WTC11 (cell line): ENCODE results near the gene WDFY4.

Experiments
- CDX4 ChIP-seq: fragments of 250-450 bp; sonication (Bioruptor Pico); IDR thresholded peaks from 2 replicates; pipeline ENCODE4 v1.9.0; 2021; ENCODE audit warnings: moderate library complexity, mild to moderate bottlenecking, inconsistent platforms, borderline replicate concordance
- CREB1 ChIP-seq: sonication (generic); formaldehyde crosslinking; IDR thresholded peaks from 2 replicates; pipeline ENCODE4 v1.8.0; 2023; ENCODE audit warnings: mild to moderate bottlenecking, missing genetic modification reagents
- CTCF ChIP-seq: fragments of 200-600 bp; IDR thresholded peaks from 2 replicates; pipeline ENCODE4 v1.8.0; 2022; ENCODE audit warnings: antibody characterized with exemption
- E2F1 ChIP-seq: sonication (generic); formaldehyde crosslinking; IDR thresholded peaks from 2 replicates; pipeline ENCODE4 v1.8.0; 2022; ENCODE audit warnings: mild to moderate bottlenecking, missing genetic modification reagents
- ELF4 ChIP-seq: sonication (generic); formaldehyde crosslinking; IDR thresholded peaks from 2 replicates; pipeline ENCODE4 v1.8.1; 2022; ENCODE audit warnings: low read depth, mild to moderate bottlenecking, moderate library complexity, missing genetic modification reagents
- EMX1 ChIP-seq: fragments of 250-450 bp; sonication (Bioruptor Pico); IDR thresholded peaks from 2 replicates; pipeline ENCODE4 v1.8.0; 2021; ENCODE audit warnings: mild to moderate bottlenecking
- ESRRA ChIP-seq: sonication (generic); formaldehyde crosslinking; IDR thresholded peaks from 2 replicates; pipeline ENCODE4 v1.8.1; 2022; ENCODE audit warnings: mild to moderate bottlenecking, missing genetic modification reagents, borderline replicate concordance
- FOXP1 ChIP-seq: sonication (generic); formaldehyde crosslinking; IDR thresholded peaks from 2 replicates; pipeline ENCODE4 v1.8.0; 2022; ENCODE audit warnings: missing genetic modification reagents, mild to moderate bottlenecking, moderate library complexity, borderline replicate concordance
- GTF2I ChIP-seq: fragments of 250-450 bp; sonication (Bioruptor Pico); conservative IDR thresholded peaks from 2 replicates; pipeline ENCODE4 v1.4.0; 2021; ENCODE audit warnings: mild to moderate bottlenecking
- MAX ChIP-seq: sonication (generic); formaldehyde crosslinking; IDR thresholded peaks from 2 replicates; pipeline ENCODE4 v1.8.0; 2022; ENCODE audit warnings: mild to moderate bottlenecking, missing genetic modification reagents

- TF ChIP-seq EMX1 (CRISPR knock-in tag) (no peak), CTCF (peak; percentile 83), MAX (CRISPR knock-in tag) (no peak), GTF2I (no peak), E2F1 (CRISPR knock-in tag) (no peak), FOXP1 (CRISPR knock-in tag) (no peak), CREB1 (CRISPR knock-in tag) (no peak), CDX4 (CRISPR knock-in tag) (no peak), ESRRA (CRISPR knock-in tag) (no peak), ELF4 (no peak)
Observed at GRCh38 chr10:48658243-48658974, 26.3 kb upstream of the WDFY4 start.
